Measurements from ENCODE around the gene SPRTN. TPM values are rescaled to one million over a fixed set of nuclear protein-coding genes. Genes with fewer than 3 reads are reported as not detected.
"Not testable (repeated sequence)": the region's sequence is repeated elsewhere in the genome, so short reads cannot be mapped to it uniquely, and the experiment has no call there.

The SPRTN gene
- total and polyA plus RNA-seq, 4 donors = 2.1 to 8.9 (median 6.5) TPM

- no peak for TF ChIP-seq YY1 (IDR thresholded peaks at IDR 0.05)
- TF ChIP-seq RAD21 (IDR thresholded peaks at IDR 0.05) = no peak
- no peak for TF ChIP-seq HNF4G (IDR thresholded peaks at IDR 0.05)
- TF ChIP-seq FOXA1 (IDR thresholded peaks at IDR 0.05) = no peak
- Histone ChIP-seq H3K4me3 (ENCODE audit: low read depth in 1 of 3, low read length in 3 of 3) (no peak overlapping the region), H3K9me3 (ENCODE audit: control insufficient read depth in 4 of 4, low read length in 3 of 4) (no peaks in the 10 kb centered on the region), H3K27ac (ENCODE audit: low read depth in 1 of 2, low read length in 2 of 2) (no peak overlapping the region), H3K27me3 (ENCODE audit: control insufficient read depth in 4 of 4, insufficient read depth in 4 of 4, low read length in 3 of 4) (no peaks in the 10 kb centered on the region), H3K36me3 (ENCODE audit: control insufficient read depth in 4 of 4, insufficient read depth in 3 of 4, low read depth in 1 of 4, low read length in 3 of 4) (peaks cover 6 to 50% (median 25%) of the 10 kb centered on the region in 4 donors), H3K9ac (ENCODE audit: low read depth in 1 of 2, low read length in 2 of 2) (no peak overlapping the region), H3K4me1 (ENCODE audit: control insufficient read depth in 4 of 4, insufficient read depth in 4 of 4, low read length in 3 of 4) (peaks cover 0 to 1% (median 0%) of the 10 kb centered on the region in 4 donors)
- DNase-seq (ENCODE audit: low spot score) = no peak
- 97% methylated on average over 4 of the region's 4 CpGs for WGBS
Measured at GRCh38 chr1:231348442-231348841, 10.3 kb downstream of the SPRTN start.

- not testable (repeated sequence) for H3K9ac ChIP-seq (ENCODE audit: low read depth in 1 of 2, low read length in 2 of 2); H3K27ac ChIP-seq (ENCODE audit: low read depth in 1 of 2, low read length in 2 of 2); H3K9me3 ChIP-seq (ENCODE audit: control insufficient read depth in 4 of 4, low read length in 3 of 4); H3K4me3 ChIP-seq (ENCODE audit: low read depth in 1 of 3, low read length in 3 of 3); H3K4me1 ChIP-seq (ENCODE audit: control insufficient read depth in 4 of 4, insufficient read depth in 4 of 4, low read length in 3 of 4); H3K27me3 ChIP-seq (ENCODE audit: control insufficient read depth in 4 of 4, insufficient read depth in 4 of 4, low read length in 3 of 4); DNase-seq (ENCODE audit: low spot score)
- H3K36me3 ChIP-seq (ENCODE audit: control insufficient read depth in 4 of 4, insufficient read depth in 3 of 4, low read depth in 1 of 4, low read length in 3 of 4) = peaks cover 6 to 50% (median 25%) of the 10 kb centered on the region in 4 donors
- 97% methylated on average over 1 of the region's 1 CpG for WGBS
Measured at GRCh38 chr1:231348856-231349255, 10.8 kb downstream of the SPRTN start.

- no peaks in the 10 kb centered on the region for H3K9me3 ChIP-seq (ENCODE audit: control insufficient read depth in 4 of 4, low read length in 3 of 4)
- no peak for DNase-seq (ENCODE audit: low spot score)
- TF ChIP-seq EGR1 (IDR thresholded peaks at IDR 0.05; ENCODE audit: low read depth in 2 of 2) (no peak), FOXA1 (IDR thresholded peaks at IDR 0.05) (no peak)
- H3K9ac ChIP-seq (ENCODE audit: low read depth in 1 of 2, low read length in 2 of 2) = no peak overlapping the region
- peaks cover 6 to 43% (median 24%) of the 10 kb centered on the region in 4 donors for H3K36me3 ChIP-seq (ENCODE audit: control insufficient read depth in 4 of 4, insufficient read depth in 3 of 4, low read depth in 1 of 4, low read length in 3 of 4)
- no peak overlapping the region for H3K27ac ChIP-seq (ENCODE audit: low read depth in 1 of 2, low read length in 2 of 2)
- no peaks in the 10 kb centered on the region for H3K4me1 ChIP-seq (ENCODE audit: control insufficient read depth in 4 of 4, insufficient read depth in 4 of 4, low read length in 3 of 4)
- 73% methylated on average over 2 of the region's 2 CpGs for WGBS
- no peak overlapping the region for H3K4me3 ChIP-seq (ENCODE audit: low read depth in 1 of 3, low read length in 3 of 3)
- H3K27me3 ChIP-seq (ENCODE audit: control insufficient read depth in 4 of 4, insufficient read depth in 4 of 4, low read length in 3 of 4) = no peaks in the 10 kb centered on the region
Measured at GRCh38 chr1:231351816-231352215, 13.7 kb downstream of the SPRTN start.

GRCh38 chr1:231353086-231353485, 15.0 kb downstream of the SPRTN start:
- Histone ChIP-seq H3K4me1 (ENCODE audit: control insufficient read depth in 4 of 4, insufficient read depth in 4 of 4, low read length in 3 of 4) (peaks cover 0 to 5% (median 1%) of the 10 kb centered on the region in 4 donors), H3K27me3 (ENCODE audit: control insufficient read depth in 4 of 4, insufficient read depth in 4 of 4, low read length in 3 of 4) (no peaks in the 10 kb centered on the region), H3K9ac (ENCODE audit: low read depth in 1 of 2, low read length in 2 of 2) (no peak overlapping the region), H3K27ac (ENCODE audit: low read depth in 1 of 2, low read length in 2 of 2) (no peak overlapping the region), H3K4me3 (ENCODE audit: low read depth in 1 of 3, low read length in 3 of 3) (no peak overlapping the region), H3K9me3 (ENCODE audit: control insufficient read depth in 4 of 4, low read length in 3 of 4) (no peaks in the 10 kb centered on the region), H3K36me3 (ENCODE audit: control insufficient read depth in 4 of 4, insufficient read depth in 3 of 4, low read depth in 1 of 4, low read length in 3 of 4) (peaks cover 6 to 36% (median 21%) of the 10 kb centered on the region in 4 donors)
- no peak for TF ChIP-seq RAD21 (IDR thresholded peaks at IDR 0.05)
- DNase-seq (ENCODE audit: low spot score) = no peak
- 64% methylated on average over 2 of the region's 2 CpGs for WGBS

GRCh38 chr1:231354330-231355020, 16.4 kb downstream of the SPRTN start:
- Histone ChIP-seq H3K4me1 (ENCODE audit: control insufficient read depth in 4 of 4, insufficient read depth in 4 of 4, low read length in 3 of 4) (peaks cover 0 to 6% (median 2%) of the 10 kb centered on the region in 4 donors), H3K36me3 (ENCODE audit: control insufficient read depth in 4 of 4, insufficient read depth in 3 of 4, low read depth in 1 of 4, low read length in 3 of 4) (peaks cover 5 to 34% (median 18%) of the 10 kb centered on the region in 4 donors), H3K27ac (ENCODE audit: low read depth in 1 of 2, low read length in 2 of 2) (no peak overlapping the region), H3K9ac (ENCODE audit: low read depth in 1 of 2, low read length in 2 of 2) (no peak overlapping the region), H3K4me3 (ENCODE audit: low read depth in 1 of 3, low read length in 3 of 3) (no peak overlapping the region), H3K27me3 (ENCODE audit: control insufficient read depth in 4 of 4, insufficient read depth in 4 of 4, low read length in 3 of 4) (no peaks in the 10 kb centered on the region), H3K9me3 (ENCODE audit: control insufficient read depth in 4 of 4, low read length in 3 of 4) (no peaks in the 10 kb centered on the region)
- DNase-seq (ENCODE audit: low spot score) = no peak
- TF ChIP-seq JUND (IDR thresholded peaks at IDR 0.05) (peak in 1 of 2 donors; percentile 46), REST (IDR thresholded peaks at IDR 0.05) (no peak), FOXA1 (IDR thresholded peaks at IDR 0.05) (no peak), ATF3 (IDR thresholded peaks at IDR 0.05) (no peak)
- WGBS = 87% methylated on average over 5 of the region's 5 CpGs
